Measurements from ENCODE around the gene PDS5A.
A peak's percentile ranks its signal among the peaks of the same experiment; 100 is the strongest.
"Not testable (repeated sequence)": the region's sequence is repeated elsewhere in the genome, so short reads cannot be mapped to it uniquely, and the experiment has no call there.

PDS5A gene

GRCh38 chr4:39978378-39978775, 666 bp upstream of the PDS5A start:
- no peak for DNase-seq (ENCODE audit: low read depth)
- in situ Hi-C loops (cut with HindIII; ENCODE audit: low sequenced_read_pairs): no loop called here
- peak overlapping the region; percentile 93 for H3K4me3 ChIP-seq (ENCODE audit: low read depth, low read length)
- no peak for TF ChIP-seq CTCF (IDR thresholded peaks at IDR 0.05; ENCODE audit: low read depth, low read length, missing control alignments)

- peak overlapping the region; percentile 93 for H3K4me3 ChIP-seq (ENCODE audit: low read depth, low read length)
- no peak for TF ChIP-seq CTCF (IDR thresholded peaks at IDR 0.05; ENCODE audit: low read depth, low read length, missing control alignments)
- DNase-seq (ENCODE audit: low read depth): no peak
- in situ Hi-C loops (cut with HindIII; ENCODE audit: low sequenced_read_pairs): no loop called here
Measured at GRCh38 chr4:39976945-39977488, 694 bp downstream of the PDS5A start.

GRCh38 chr4:39976141-39976944, 1.4 kb downstream of the PDS5A start:
- TF ChIP-seq CTCF (IDR thresholded peaks at IDR 0.05; ENCODE audit: low read depth, low read length, missing control alignments): peak; percentile 92
- H3K4me3 ChIP-seq (ENCODE audit: low read depth, low read length): peak overlapping the region; percentile 93
- in situ Hi-C loops (cut with HindIII; ENCODE audit: low sequenced_read_pairs): no loop called here
- peak; percentile 57 for DNase-seq (ENCODE audit: low read depth)

- DNase-seq (ENCODE audit: low read depth): peak; percentile 37
- in situ Hi-C loops (cut with HindIII; ENCODE audit: low sequenced_read_pairs): no loop called here
Measured at GRCh38 chr4:39975488-39976089, 2.1 kb downstream of the PDS5A start.

GRCh38 chr4:39973052-39973451, 4.7 kb downstream of the PDS5A start:
- in situ Hi-C loops (cut with HindIII; ENCODE audit: low sequenced_read_pairs); DNase-seq (ENCODE audit: low read depth); H3K4me3 ChIP-seq (ENCODE audit: low read depth, low read length): not testable (repeated sequence)

More at GRCh38 chr4:39975488-39976089, 2.1 kb downstream of the PDS5A start:
- H3K4me3 ChIP-seq (ENCODE audit: low read depth, low read length): peak overlapping the region; percentile 93
- TF ChIP-seq CTCF (IDR thresholded peaks at IDR 0.05; ENCODE audit: low read depth, low read length, missing control alignments): no peak

- no peak for TF ChIP-seq CTCF (IDR thresholded peaks at IDR 0.05; ENCODE audit: low read depth, low read length, missing control alignments)
- DNase-seq (ENCODE audit: low read depth): no peak
- in situ Hi-C loops (cut with HindIII; ENCODE audit: low sequenced_read_pairs): no loop called here
- no peak overlapping the region for H3K4me3 ChIP-seq (ENCODE audit: low read depth, low read length)
Measured at GRCh38 chr4:39970671-39971640, 6.8 kb downstream of the PDS5A start.

All from astrocyte of the cerebellum (primary cell).